Activated CD8-positive, alpha-beta T cell treated with anti-CD3 and anti-CD28 coated beads for 36 hours (primary cell): ENCODE data around the gene DET1. TPM values are rescaled to one million over a fixed set of nuclear protein-coding genes. Genes with fewer than 3 reads are reported as not detected.

Source experiments
- ATAC-seq: fragments of 200-7000 bp; cut with Tn5 transposase; one replicate; pipeline ENCODE4 v1.10.0; 2021; ENCODE audit warnings: mild to moderate bottlenecking, moderate library complexity
- CTCF ChIA-PET: fragments of 350-600 bp; sonication (Branson Sonifier 250); formaldehyde crosslinking; loops from one replicate; lab custom pipeline; 2021; ENCODE audit warnings: antibody characterized with exemption; lab: Charles Lee
- POLR2A ChIA-PET: fragments of 350-600 bp; sonication (Branson Sonifier 250); formaldehyde crosslinking; loops from one replicate; lab custom pipeline; 2021; ENCODE audit warnings: antibody characterized with exemption; lab: Charles Lee
- DNase-seq: peaks from one replicate; pipeline ENCODE4 v3.0.0-alpha.2; 2020
- H3K27ac Mint-ChIP-seq: one replicate; pipeline ENCODE4 v1.8.0; 2021; ENCODE audit warnings: mild to moderate bottlenecking, mixed read lengths
- H3K27me3 Mint-ChIP-seq: one replicate; pipeline ENCODE4 v1.8.0; 2021; ENCODE audit warnings: mixed read lengths
- H3K36me3 Mint-ChIP-seq: one replicate; pipeline ENCODE4 v1.8.0; 2021; ENCODE audit warnings: low read depth, mixed read lengths
- H3K4me1 Mint-ChIP-seq: one replicate; pipeline ENCODE4 v1.8.0; 2021; ENCODE audit warnings: low read depth, mixed read lengths
- H3K4me3 Mint-ChIP-seq: one replicate; pipeline ENCODE4 v1.8.0; 2021; ENCODE audit warnings: mild to moderate bottlenecking, moderate library complexity, mixed read lengths
- H3K9me3 Mint-ChIP-seq: one replicate; pipeline ENCODE4 v1.8.0; 2021; ENCODE audit warnings: mixed read lengths
- intact Hi-C: fragments of 100-400 bp; cut with micrococcal nuclease; formaldehyde crosslinking; loops from one replicate; pipeline ENCODE4 v1.10.0; 2022
- total RNA-seq, 2 experiments: library from RNA; stranded (reverse); gene quantifications; one replicate each; pipeline ENCODE4 v1.2.3, GENCODE V29; 2021
- TF ChIP-seq, protein P1 (sequence below): fragments of 200-600 bp; IDR thresholded peaks from one replicate; pipeline ENCODE4 v1.8.0; 2022; ENCODE audit warnings: antibody characterized with exemption, mild to moderate bottlenecking

Gene DET1
- total RNA-seq: 1 to 10 TPM; 2.1 to 2.6 TPM

DNA sequence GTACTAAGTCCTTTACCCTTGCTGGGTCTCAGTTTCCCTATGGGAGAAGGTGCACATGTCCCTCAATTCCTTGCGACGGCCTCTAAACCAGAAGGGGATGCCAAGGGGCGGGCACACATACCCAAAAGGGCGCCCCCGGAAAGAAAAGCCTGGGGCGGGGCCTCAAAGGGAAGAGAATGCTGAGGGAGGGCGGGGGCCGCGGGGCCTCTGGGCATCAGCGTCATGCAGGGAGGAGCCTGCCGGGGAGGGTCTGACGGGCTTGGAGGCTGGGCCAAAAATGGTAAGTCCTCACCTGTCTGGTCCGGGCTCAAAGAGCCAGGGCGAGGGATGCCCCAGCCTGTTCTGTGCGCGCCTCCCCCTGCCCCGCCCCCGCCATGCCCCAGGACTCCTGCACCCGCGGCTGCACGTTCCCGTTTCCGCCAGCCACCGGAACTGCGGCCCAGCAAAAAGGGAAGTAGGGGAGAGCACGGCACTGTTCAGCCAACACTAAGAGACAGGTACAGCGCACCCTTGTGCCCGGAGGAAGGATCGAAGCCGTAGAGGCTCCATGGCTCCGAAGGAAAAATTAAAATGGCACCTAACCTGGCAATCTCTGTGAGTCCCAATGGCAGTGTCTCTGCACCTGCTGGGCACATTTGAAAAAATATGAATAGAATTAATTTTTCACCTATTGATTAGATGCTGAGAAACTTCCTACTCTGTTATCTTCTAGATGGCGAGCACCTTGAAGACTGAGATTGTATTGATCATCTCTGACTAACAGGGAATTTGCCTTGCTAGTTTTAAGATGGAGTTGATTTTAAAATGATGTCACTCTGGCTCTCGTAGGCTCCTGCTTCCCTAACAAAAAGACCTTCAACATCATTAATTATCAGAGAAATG is at the start of gene DET1:
DET1 (minus strand) TSS at position 434 of the 882 bp plus-strand sequence. CDS start 14,976 bp downstream, outside the sequence.
- peak; percentile 97 for ATAC-seq
- H3K27me3 Mint-ChIP-seq: no peaks in the 10 kb centered on the region
- peaks cover 14% of the 10 kb centered on the region for H3K4me1 Mint-ChIP-seq
- DNase-seq: peak; percentile 98
- POLR2A ChIA-PET: no interaction called here
- peak within 1 kb of the TSS; percentile 94 for H3K27ac Mint-ChIP-seq
- H3K36me3 Mint-ChIP-seq: peaks cover 2% of the 10 kb centered on the region
- H3K9me3 Mint-ChIP-seq: peaks cover 4% of the 10 kb centered on the region
- intact Hi-C loops: loop anchor here (5.0 kb wide), 1 partner anchor 76 kb away; the partner anchor contains the start of gene AEN
- peak within 1 kb of the TSS; percentile 87 for H3K4me3 Mint-ChIP-seq
- TF ChIP-seq, protein P1, sequence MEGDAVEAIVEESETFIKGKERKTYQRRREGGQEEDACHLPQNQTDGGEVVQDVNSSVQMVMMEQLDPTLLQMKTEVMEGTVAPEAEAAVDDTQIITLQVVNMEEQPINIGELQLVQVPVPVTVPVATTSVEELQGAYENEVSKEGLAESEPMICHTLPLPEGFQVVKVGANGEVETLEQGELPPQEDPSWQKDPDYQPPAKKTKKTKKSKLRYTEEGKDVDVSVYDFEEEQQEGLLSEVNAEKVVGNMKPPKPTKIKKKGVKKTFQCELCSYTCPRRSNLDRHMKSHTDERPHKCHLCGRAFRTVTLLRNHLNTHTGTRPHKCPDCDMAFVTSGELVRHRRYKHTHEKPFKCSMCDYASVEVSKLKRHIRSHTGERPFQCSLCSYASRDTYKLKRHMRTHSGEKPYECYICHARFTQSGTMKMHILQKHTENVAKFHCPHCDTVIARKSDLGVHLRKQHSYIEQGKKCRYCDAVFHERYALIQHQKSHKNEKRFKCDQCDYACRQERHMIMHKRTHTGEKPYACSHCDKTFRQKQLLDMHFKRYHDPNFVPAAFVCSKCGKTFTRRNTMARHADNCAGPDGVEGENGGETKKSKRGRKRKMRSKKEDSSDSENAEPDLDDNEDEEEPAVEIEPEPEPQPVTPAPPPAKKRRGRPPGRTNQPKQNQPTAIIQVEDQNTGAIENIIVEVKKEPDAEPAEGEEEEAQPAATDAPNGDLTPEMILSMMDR: peak; percentile 74
- CTCF ChIA-PET: no interaction called here

DNA sequence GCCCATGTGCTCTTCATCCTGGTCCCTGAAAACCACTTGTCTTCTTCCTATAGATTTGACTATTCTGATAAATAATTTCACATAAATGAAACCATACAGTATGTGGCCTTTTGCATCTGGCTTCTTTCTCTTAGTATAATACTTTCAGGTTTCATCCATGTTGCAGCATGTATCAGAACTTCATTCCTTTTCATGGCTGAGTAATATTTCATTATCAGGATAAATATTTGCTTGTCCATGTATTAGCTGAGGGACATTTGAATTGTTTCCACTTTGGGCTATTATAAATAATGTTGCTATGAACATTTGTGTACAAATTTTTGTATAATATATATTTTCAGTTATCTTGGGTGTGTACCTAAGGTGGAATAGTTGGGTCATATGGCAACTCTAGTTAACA is 44.9 kb upstream of the DET1 start:
- ChIA-PET POLR2A (no interaction called here), CTCF (no interaction called here)
- no peak for DNase-seq
- no peak overlapping the region for H3K27ac Mint-ChIP-seq
- ATAC-seq: no peak
- TF ChIP-seq, protein P1: no peak
- no peaks in the 10 kb centered on the region for H3K9me3 Mint-ChIP-seq
- H3K36me3 Mint-ChIP-seq: no peaks in the 10 kb centered on the region
- peaks cover 2% of the 10 kb centered on the region for H3K27me3 Mint-ChIP-seq
- intact Hi-C loops: no loop called here
- H3K4me3 Mint-ChIP-seq: no peak overlapping the region
- no peaks in the 10 kb centered on the region for H3K4me1 Mint-ChIP-seq

- intact Hi-C loops: no loop called here
- ATAC-seq: no peak
- Mint-ChIP-seq H3K9me3 (no peaks in the 10 kb centered on the region), H3K4me3 (no peak overlapping the region), H3K36me3 (no peaks in the 10 kb centered on the region), H3K27me3 (peaks cover 2% of the 10 kb centered on the region), H3K27ac (no peak overlapping the region), H3K4me1 (no peaks in the 10 kb centered on the region)
- CTCF ChIA-PET: no interaction called here
- POLR2A ChIA-PET: no interaction called here
- TF ChIP-seq, protein P1: no peak
- no peak for DNase-seq
Measured at GRCh38 chr15:88590759-88591158, 44.3 kb upstream of the DET1 start.

GRCh38 chr15:88586401-88587162 is 40.1 kb upstream of the DET1 start:
- Mint-ChIP-seq H3K4me1 (no peaks in the 10 kb centered on the region), H3K4me3 (no peak overlapping the region), H3K27ac (no peak overlapping the region), H3K9me3 (no peaks in the 10 kb centered on the region), H3K36me3 (no peaks in the 10 kb centered on the region), H3K27me3 (no peaks in the 10 kb centered on the region)
- intact Hi-C loops: no loop called here
- CTCF ChIA-PET: no interaction called here
- TF ChIP-seq, protein P1: no peak
- POLR2A ChIA-PET: no interaction called here
- ATAC-seq (no peak), DNase-seq (no peak)

GRCh38 chr15:88580532-88580931 is 34.1 kb upstream of the DET1 start:
- H3K36me3 Mint-ChIP-seq: no peaks in the 10 kb centered on the region
- ChIA-PET CTCF (no interaction called here), POLR2A (no interaction called here)
- no peak for ATAC-seq
- intact Hi-C loops: no loop called here
- TF ChIP-seq, protein P1: no peak
- H3K9me3 Mint-ChIP-seq: no peaks in the 10 kb centered on the region
- no peaks in the 10 kb centered on the region for H3K4me1 Mint-ChIP-seq
- no peak for DNase-seq
- H3K4me3 Mint-ChIP-seq: no peak overlapping the region
- no peak overlapping the region for H3K27ac Mint-ChIP-seq
- no peaks in the 10 kb centered on the region for H3K27me3 Mint-ChIP-seq
